RPMI7951 (cell line): Measurements from ENCODE around the gene LUC7L3. TPM values are rescaled to one million over a fixed set of nuclear protein-coding genes. Genes with fewer than 3 reads are reported as not detected.

Source experiments
- total RNA-seq: library from RNA; depleted of rRNA; stranded (reverse); fragments of >200 nt; shearing (Covaris generic); gene quantifications from 2 replicates; pipeline ENCODE4 v1.2.3, GENCODE V29; 2014; rRNA removed

The LUC7L3 gene
- total RNA-seq, 1 experiment from 2014 or later: 21.7 TPM

Other genes with a start within 250 kb of the LUC7L3 start
- gene RSAD1, start 240.7 kb upstream of the LUC7L3 start, total RNA-seq: 10.0 and 11.1 TPM in 2 replicates
- gene MYCBPAP, start 211.2 kb upstream of the LUC7L3 start, total RNA-seq: 0.29 TPM in 1 of 2 replicates, not detected in the other
- gene EPN3, start 186.9 kb upstream of the LUC7L3 start, total RNA-seq: not detected in 2 replicates
- gene SPATA20, start 172.4 kb upstream of the LUC7L3 start, total RNA-seq: 15.5 and 20.5 TPM in 2 replicates
- gene CACNA1G, start 158.9 kb upstream of the LUC7L3 start, total RNA-seq: under 0.01 and 0.12 TPM in 2 replicates
- 23.1 and 28.4 TPM in 2 replicates for gene ABCC3, start 84.7 kb upstream of the LUC7L3 start, total RNA-seq
- gene ANKRD40, start 11.7 kb upstream of the LUC7L3 start, total RNA-seq: 26.0 and 30.0 TPM in 2 replicates
- gene ANKRD40CL, start 47.9 kb downstream of the LUC7L3 start, total RNA-seq: not detected in 2 replicates
- not detected in 2 replicates for gene WFIKKN2, start 116.0 kb downstream of the LUC7L3 start, total RNA-seq
- gene TOB1, start 146.8 kb downstream of the LUC7L3 start, total RNA-seq: 4.3 and 10.7 TPM in 2 replicates